Measurements from ENCODE around the gene ENTPD3.

Gene ENTPD3

DNA sequence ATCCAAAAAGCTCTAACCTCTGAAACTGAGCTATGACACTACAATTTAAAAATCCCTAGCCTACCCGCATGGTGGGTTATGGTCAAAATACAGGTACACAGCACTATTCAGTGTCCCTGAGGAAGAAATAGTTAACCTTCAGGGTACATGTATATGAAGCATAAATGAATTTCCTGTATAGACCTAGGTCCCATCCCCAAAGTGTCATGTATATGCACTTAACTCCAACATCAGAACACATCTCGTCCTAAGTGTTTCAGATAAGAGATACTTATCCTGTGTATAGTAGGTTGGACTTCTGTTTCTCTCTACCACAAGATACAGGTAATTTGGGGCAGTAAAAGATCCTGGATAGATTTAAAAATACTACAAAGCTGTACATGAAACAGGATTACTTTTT, 76.6 kb downstream of the ENTPD3 start:
- no peak for DNase-seq

DNA sequence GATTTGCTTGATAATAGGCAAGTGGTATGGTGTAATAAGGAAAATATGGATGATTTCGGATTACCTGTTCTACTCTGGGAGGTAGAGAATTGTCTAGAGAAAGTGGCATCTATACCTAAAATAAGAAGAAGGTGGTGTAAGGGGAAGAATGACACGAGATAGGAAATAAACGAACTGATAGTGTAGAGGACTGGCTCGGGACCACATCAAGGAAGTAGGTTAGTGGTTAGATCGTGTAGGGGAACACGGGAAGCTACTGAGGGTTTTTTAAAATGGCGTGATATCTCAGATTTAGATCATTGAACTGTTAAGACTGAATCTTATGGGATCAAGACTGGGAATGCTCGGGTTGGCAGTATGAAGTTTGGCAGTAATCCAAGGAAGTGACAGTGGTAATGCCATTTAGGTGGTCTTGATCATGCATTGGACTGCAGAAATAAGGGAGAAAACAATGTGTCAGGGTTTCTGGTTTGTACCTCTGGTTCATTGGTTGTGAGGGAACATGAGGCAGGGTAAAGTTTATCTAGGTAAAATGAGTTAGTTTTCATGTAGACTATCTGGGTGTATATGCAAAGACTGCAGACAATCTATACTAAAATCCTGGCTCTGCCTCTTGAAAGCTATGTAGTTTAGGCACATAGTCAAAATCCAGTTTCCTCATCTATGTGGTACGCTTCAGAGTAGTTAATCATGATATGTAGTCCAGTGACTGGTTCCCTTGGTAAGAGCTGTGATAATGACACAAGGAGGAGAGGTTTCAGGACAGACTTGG, 77.5 kb downstream of the ENTPD3 start:
- no peak for DNase-seq

DNA sequence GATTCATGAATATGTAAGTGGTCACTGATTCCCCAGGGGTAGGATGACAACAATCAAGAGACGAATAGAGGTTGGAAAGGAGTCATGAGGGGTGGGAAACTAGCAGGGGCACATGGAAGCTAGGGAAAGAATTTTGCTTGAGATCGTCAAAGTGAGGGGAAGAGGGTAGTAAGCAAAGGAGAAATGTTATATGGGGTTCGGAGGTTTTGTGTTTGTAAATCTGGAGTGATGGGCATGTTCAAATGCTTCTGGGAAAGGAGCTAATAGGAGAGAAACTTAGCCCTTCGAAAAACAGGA, 78.1 kb downstream of the ENTPD3 start:
- DNase-seq = no peak

DNA sequence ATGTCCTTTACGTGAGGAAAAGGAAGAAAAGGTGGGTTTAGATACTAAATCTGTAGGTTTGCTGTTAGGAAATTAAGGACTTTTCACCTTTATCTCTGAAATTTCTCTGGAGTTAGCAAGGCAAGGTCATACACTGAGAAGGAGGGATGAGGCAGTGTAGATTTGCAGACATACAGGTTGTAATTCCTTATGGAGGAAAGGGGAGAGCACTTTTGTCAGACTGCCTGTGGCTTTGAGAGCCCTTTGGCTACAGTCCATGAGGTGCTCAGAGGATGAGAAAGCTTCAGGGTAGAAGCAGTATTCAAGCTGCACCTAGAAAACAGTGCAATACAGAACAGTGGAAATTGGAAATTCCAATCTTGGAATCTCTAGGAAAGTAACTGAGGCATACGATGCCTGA, 78.5 kb downstream of the ENTPD3 start:
- no peak for DNase-seq

DNA sequence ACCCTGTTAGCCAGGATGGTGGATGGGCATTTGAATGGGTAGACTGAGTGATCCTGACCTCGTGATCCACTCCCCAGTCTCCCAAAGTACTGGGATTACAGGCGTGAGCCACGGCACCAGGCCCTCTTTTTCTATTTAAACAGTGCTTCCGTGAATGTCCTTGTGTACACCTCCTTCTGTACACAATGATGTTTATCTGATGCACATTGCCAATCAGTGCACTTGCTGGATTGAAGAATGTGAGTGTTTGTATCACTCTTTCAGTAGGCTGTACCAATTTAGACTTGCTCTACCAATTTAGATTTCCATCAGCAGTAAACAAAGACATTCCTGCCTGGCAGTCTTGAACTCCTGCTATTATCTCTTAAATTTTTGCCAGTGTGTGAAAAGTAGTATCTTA, 81.0 kb downstream of the ENTPD3 start:
- DNase-seq = no peak

DNA sequence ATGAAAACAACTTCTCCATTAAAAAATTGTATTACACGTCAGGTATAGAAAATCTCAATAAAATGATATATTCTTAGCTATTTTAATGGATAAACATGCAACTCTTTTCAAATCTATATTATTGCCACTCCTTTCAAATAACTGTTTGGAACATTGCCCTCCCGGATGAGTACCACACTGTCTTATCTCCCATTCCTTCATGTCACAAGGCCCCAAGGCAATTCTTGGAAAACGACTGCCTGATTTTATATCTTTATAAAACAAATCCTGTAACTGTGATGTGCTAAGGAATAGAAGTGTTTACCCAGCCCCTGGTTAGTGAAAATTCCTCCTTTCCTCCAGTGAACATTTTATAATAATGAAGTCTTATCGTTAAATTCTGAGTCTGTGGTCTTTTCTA, 83.7 kb downstream of the ENTPD3 start:
- DNase-seq = no peak

DNA sequence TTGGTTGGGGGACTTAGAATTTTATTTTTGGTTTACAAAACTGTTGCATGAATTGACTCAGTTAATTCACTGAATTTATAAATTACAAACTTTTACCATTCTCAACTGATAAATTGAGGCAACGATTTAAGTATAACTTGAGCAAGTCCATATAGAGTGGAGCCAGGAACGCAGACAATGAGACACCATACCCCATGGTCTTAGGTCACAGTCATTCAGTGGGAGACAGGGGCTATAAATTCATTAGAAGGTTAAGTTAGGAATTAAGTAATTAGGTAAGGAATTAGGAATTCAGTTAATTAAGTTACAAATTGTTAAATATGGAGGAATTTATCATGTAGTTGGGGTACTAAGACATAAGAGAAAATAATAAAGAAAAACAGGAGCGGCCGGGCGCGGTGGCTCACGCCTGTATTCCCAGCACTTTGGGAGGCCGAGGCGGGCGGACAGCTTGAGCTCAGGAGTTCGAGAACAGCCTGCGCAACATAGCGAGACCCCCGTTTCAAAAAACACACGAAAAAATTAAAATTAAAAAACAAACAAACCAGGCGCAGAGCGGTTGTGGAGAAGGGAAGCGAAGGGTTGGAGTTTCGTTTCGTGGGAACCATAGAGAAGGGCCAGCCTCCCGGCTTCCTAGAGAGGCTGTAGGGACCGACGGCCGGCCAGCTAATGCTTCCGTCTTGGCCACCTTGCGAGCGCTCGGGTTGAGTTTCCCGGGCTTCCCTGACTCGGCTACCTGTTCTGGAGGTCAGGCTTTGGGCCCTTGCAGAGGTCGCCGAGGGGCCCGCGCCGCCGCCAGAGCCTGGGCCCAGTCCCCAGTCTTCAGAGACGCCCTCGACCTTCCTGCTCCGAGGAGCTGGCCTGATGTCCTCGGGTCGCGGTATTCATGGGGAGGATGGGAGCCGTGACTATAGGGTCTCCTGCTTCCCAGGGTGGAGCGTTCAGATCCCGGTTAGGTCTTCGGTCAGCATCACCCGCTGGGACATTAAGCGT, 89.8 kb downstream of the ENTPD3 start, which contains the start of gene ZNF619:
TSS of gene ZNF619 (plus strand) at position 645 of the 993 bp plus-strand sequence. CDS start 858 bp downstream, outside the sequence.
- no peak for DNase-seq

DNA sequence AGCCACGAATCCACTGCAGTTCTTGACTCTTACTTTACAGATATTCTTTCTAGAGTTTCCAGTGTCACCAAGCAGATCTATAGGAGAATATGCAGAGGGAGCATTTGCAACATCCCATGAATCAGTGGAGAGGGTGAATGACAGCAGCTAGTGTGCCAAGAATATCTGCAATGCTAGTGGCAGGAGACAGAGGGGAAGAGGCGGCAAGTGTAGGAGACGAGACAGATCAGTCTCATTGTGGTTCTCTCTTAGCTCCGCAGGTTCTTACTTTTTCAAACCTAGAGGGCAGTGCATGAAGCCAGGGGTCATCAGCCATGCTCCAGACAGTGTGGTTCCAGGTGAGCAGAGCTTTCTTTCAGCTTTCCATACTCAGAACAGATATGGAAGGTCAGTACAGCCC, 90.7 kb downstream of the ENTPD3 start:
- DNase-seq = no peak

Measured in NCI-H446 treated with DMSO at 0.1 percent for 48 hours (cell line).